ENCODE measurements around the gene IL17RE. TPM values are rescaled to one million over a fixed set of nuclear protein-coding genes. Genes with fewer than 3 reads are reported as not detected.

IL17RE gene, protein sequence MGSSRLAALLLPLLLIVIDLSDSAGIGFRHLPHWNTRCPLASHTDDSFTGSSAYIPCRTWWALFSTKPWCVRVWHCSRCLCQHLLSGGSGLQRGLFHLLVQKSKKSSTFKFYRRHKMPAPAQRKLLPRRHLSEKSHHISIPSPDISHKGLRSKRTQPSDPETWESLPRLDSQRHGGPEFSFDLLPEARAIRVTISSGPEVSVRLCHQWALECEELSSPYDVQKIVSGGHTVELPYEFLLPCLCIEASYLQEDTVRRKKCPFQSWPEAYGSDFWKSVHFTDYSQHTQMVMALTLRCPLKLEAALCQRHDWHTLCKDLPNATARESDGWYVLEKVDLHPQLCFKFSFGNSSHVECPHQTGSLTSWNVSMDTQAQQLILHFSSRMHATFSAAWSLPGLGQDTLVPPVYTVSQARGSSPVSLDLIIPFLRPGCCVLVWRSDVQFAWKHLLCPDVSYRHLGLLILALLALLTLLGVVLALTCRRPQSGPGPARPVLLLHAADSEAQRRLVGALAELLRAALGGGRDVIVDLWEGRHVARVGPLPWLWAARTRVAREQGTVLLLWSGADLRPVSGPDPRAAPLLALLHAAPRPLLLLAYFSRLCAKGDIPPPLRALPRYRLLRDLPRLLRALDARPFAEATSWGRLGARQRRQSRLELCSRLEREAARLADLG
- total RNA-seq, result under 0.01 and 0.23 TPM in 2 replicates

DNA sequence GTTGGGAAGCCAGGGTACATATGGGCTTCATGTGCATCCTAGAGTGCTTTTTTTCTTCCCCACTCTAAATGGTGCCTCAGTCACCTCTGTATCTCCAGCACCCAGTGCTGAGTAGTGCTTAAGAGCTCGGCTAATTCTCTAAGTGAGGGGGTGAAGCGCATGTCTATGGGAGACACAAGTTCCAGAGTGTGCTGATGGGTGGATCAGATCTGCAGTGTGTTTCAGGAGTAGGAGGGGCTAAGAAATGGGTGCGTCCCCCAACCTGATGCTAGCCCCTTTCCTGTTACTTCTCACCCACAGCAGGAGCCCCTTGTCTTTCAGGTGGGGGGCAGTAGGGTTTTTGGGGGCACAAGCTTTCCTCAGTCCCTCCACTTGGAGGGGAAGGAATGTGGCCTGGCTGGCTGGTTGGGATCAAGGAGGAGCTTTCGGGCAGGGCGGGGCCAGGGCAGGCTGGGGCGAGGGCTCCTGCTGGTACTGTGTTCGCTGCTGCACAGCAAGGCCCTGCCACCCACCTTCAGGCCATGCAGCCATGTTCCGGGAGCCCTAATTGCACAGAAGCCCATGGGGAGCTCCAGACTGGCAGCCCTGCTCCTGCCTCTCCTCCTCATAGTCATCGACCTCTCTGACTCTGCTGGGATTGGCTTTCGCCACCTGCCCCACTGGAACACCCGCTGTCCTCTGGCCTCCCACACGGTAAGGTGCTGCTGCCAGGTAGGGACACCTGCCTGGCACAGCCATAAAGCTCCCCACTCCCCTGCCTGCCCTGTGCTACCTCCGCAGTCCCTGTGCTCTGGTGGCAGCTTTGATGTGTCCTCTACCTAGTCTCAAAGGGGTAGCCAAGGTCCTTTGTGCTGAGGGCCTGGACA is at the start of gene IL17RE:
Gene IL17RE (plus strand): TSS at position 477 of the 866 bp plus-strand sequence. CDS start 85 bp downstream, at position 562.

DNA sequence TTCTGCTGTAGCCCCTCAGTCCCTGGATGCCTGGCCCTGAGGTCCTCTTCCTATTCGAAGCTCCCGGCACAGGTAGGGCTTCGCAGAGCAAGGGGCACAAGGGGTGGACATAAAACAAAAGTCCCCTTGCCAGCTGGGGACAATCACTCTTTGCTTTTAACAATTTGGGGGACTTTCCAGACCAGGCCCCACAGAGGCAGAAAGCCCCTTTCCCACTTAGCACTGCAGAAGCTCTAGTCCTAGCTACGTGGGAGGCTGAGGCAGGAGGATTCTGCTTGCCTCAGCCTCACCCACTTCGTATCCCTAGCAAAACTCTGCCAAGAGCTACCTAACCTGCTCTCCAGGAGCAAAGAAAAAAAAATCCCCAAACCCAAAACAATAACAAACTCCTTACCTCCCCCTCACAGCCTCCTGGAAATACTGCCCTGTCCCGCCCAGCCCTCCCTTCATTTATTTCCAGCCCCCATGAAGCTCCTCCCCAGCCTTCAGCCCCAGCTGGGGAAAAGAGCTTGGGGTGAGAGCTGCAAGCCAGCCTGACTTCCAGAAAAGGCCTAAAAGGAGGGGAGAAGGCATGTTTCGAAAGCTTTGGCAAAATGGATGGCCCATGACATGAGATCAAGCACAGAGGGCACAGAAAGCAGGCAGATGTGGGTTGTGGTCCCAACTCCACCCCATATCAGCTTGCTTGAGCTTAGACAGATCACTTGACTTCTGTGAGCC is 22.7 kb upstream of the IL17RE start, which contains the start of gene CIDEC:
Gene CIDEC (minus strand): TSS at position 424 of the 720 bp plus-strand sequence. CDS start 1,767 bp downstream, outside the sequence.

DNA sequence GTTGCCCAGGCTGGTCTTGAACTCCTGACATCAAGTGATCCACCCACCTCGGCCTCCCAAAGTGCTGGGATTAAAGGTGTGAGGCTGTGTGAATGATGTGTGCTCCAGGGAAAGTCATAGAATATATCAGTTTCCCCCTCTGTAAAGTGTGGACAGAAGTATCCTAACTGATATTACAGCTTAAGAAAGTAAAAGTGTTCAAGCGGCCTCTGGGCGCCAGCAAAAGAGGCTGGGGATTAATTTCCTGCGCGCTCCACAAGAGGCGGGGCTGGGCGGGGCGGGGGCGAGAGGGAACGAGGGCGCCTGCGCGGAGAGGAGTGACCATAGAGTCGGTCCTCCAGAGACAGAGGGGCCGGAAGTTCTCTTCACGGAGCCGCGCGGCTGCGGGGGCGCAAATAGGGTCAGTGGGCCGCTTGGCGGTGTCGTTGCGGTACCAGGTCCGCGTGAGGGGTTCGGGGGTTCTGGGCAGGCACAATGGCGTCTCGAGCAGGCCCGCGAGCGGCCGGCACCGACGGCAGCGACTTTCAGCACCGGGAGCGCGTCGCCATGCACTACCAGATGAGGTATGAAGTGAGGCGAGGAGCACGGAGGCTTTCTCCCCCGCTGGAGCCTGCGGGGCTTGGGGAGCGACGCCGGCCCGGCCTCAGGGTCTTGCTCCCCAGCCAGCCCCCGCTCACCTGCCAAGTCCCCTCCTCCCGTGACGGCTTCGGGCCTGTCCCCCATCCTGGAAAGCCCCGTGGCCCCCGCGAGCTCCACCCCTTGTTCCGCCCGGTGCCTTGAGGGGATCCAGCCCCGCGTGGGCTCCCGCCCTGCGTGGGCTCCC is 12.2 kb upstream of the IL17RE start, which contains the start of gene JAGN1:
Gene JAGN1 (plus strand): TSS at position 362 of the 823 bp plus-strand sequence. CDS start 113 bp downstream, at position 475.

DNA sequence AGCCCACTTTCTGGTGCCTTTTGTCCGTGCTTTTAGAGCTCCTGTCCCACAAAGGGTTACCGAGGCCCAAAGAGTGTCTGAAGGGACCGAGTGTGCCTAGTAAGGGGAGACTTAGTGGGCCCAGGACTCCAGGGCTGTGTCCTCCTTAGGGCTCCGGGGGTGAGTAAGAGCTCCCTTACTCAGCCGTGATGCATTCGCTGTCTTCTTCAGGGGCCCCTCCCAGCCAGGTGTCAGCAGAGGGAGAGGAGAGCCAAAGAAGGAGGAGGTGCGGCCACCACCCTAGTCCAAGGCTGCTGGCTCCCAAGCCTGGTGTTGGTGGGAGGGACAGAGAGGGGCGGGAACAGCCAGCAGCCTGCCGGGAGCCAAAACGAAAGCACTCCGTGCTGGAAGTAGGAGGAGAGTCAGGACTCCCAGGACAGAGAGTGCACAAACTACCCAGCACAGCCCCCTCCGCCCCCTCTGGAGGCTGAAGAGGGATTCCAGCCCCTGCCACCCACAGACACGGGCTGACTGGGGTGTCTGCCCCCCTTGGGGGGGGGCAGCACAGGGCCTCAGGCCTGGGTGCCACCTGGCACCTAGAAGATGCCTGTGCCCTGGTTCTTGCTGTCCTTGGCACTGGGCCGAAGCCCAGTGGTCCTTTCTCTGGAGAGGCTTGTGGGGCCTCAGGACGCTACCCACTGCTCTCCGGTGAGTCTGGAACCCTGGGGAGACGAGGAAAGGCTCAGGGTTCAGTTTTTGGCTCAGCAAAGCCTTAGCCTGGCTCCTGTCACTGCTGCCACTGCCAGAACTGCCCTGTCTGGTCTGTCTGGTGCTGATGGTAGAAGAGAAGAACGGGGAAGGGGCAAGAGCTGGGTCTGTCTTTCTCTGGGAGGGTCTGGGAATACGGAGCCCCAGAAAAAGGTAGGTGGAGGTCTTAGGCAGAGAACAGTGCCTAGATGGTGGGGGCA is 14.4 kb downstream of the IL17RE start, which contains the start of gene IL17RC:
Gene IL17RC (plus strand): TSS at position 365 of the 947 bp plus-strand sequence. CDS start 218 bp downstream, at position 583.

DNA sequence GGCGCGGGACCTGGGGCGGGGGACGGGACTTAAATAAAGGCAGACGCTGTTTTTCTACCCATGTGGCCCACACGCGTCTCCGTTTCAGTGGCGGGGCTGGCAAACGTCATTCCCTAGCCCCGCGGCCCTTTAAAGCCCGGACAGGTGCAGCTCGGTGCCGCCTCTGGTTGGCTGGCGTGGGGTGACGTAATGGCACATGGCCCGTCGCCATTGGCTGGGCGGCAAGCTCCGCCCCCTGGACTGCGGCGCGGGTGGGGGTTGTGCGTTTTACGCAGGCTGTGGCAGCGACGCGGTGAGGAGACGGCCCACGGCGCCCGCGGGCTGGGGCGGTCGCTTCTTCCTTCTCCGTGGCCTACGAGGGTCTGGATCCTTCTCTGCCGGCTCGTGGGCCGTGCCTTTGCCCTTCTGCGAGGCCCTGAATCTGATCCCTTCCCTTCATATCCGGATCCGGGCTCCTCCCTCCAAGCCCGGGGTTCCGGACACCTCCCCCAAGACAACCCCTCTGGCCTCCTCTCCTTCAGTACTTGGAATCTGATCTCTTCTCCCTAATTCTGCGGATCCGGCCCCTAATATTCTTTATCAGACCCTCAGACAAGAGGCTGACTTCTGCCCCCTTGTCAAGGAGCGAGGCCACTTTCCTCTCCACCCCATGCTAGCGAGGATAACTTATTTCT is 31.1 kb downstream of the IL17RE start, which contains the start of gene CRELD1:
Gene CRELD1 (plus strand): TSS at position 274 of the 674 bp plus-strand sequence. CDS start 605 bp downstream, outside the sequence.

DNA sequence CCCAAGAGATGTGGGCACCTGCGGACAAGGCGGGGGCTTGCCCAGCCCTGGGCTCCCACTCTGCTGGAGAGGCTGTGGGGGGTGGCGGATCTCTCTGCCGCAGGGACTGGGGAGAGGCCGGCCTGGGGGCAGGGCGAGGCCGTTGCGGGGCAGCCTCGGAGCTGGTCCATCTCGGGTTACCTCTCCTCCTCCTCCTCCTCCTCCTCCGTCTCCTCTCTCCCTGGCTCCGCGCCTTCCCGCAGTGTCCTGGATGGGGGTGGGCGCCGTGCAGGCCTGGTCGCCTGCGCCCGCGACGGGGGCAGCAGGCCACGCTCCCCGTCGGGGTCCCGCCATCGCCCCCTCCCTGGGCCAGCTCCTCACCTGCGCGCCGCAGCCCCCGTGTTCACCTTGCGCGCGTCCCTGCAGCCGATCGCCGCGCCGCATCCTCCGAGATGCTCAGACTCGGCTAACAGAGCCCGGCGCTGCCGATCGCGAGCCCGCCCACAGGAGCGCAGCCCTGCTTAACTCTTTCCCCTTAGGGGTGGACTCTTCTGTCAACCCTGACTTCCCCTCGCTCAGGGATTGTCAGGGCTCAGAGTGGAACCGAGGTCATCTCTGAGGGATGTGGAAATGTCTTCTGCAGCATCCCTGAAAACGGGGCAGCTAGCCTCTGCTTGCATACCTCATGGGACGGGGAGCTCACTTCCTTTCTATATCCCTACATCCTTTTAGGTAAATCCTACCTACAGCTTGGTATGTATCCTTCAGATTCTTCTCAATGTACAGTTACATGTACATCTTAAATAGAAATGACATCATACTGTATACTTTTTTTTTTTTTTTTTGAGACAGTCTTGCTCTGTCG is 49.5 kb downstream of the IL17RE start, which contains the start of gene PRRT3:
Gene PRRT3 (minus strand): TSS at position 447 of the 844 bp plus-strand sequence. CDS start 2,293 bp downstream, outside the sequence.

Other genes with a start within 250 kb of the IL17RE start
- not detected in 2 replicates for gene CPNE9, start 199.0 kb upstream of the IL17RE start, total RNA-seq
- gene BRPF1, start 171.1 kb upstream of the IL17RE start, total RNA-seq, result 12.8 and 20.5 TPM in 2 replicates
- 14.0 and 14.4 TPM in 2 replicates for gene OGG1, start 152.9 kb upstream of the IL17RE start, total RNA-seq
- gene CAMK1, start 132.9 kb upstream of the IL17RE start, total RNA-seq, result 14.0 and 20.8 TPM in 2 replicates
- 72.2 and 89.4 TPM in 2 replicates for gene TADA3, start 110.4 kb upstream of the IL17RE start, total RNA-seq
- 200 and 210 TPM in 2 replicates for gene ARPC4, start 109.8 kb upstream of the IL17RE start, total RNA-seq
- gene TTLL3, start 92.6 kb upstream of the IL17RE start, total RNA-seq, result 23.6 and 24.1 TPM in 2 replicates
- gene RPUSD3, start 58.8 kb upstream of the IL17RE start, total RNA-seq, result 22.0 and 25.5 TPM in 2 replicates
- 0.09 TPM in 1 of 2 replicates, not detected in the other for gene CIDEC, start 22.6 kb upstream of the IL17RE start, total RNA-seq
- 17.6 and 24.3 TPM in 2 replicates for gene JAGN1, start 12.2 kb upstream of the IL17RE start, total RNA-seq
- gene IL17RC, start 14.2 kb downstream of the IL17RE start, total RNA-seq, result 21.5 and 35.0 TPM in 2 replicates
- 82.0 and 124 TPM in 2 replicates for gene CRELD1, start 31.0 kb downstream of the IL17RE start, total RNA-seq
- gene PRRT3, start 49.6 kb downstream of the IL17RE start, total RNA-seq, result 2.4 and 3.0 TPM in 2 replicates
- gene EMC3, start 84.0 kb downstream of the IL17RE start, total RNA-seq, result 60.3 and 90.1 TPM in 2 replicates
- 3.0 and 12.1 TPM in 2 replicates for gene FANCD2, start 123.6 kb downstream of the IL17RE start, total RNA-seq
- gene FANCD2OS, start 205.4 kb downstream of the IL17RE start, total RNA-seq, result not detected in 2 replicates
- gene BRK1, start 212.8 kb downstream of the IL17RE start, total RNA-seq, result 89.8 and 101 TPM in 2 replicates
- 35.3 and 37.3 TPM in 2 replicates for gene VHL, start 238.9 kb downstream of the IL17RE start, total RNA-seq